CD4-positive, CD25-positive, alpha-beta regulatory T cell (primary cell): ENCODE data around the gene CEMIP. TPM values are rescaled to one million over a fixed set of nuclear protein-coding genes. Genes with fewer than 3 reads are reported as not detected.

Source experiments
- ATAC-seq, 2 donors: fragments of 150-1000 bp; cut with Tn5 transposase; one replicate each; pipeline ENCODE4 v1.10.0; 2021; ENCODE audit warnings: low read depth in 2 of 2, moderate number of reproducible peaks in 2 of 2, moderate library complexity in 1 of 2
- DNase-seq, 3 donors: peaks; one replicate each; pipeline versions ENCODE4 v3.0.0 to v3.0.0-alpha.2; 2012 to 2022; ENCODE audit warnings: mixed read lengths in 1 of 3
- H3K27ac ChIP-seq: one replicate; pipeline ENCODE4 v1.7.0; 2013; ENCODE audit warnings: mild to moderate bottlenecking, low read length; ENCODE audit not compliant: insufficient read depth, poor library complexity, severe bottlenecking
- H3K27me3 ChIP-seq: one replicate; pipeline ENCODE4 v1.7.0; 2013; ENCODE audit warnings: low read length; ENCODE audit not compliant: control insufficient read depth, insufficient read depth
- H3K36me3 ChIP-seq: one replicate; pipeline ENCODE4 v1.7.0; 2013; ENCODE audit warnings: mild to moderate bottlenecking, low read length, moderate library complexity; ENCODE audit not compliant: control insufficient read depth, insufficient read depth
- H3K4me1 ChIP-seq: 2 replicates; pipeline ENCODE4 v1.7.0; 2013; ENCODE audit warnings: mild to moderate bottlenecking, low read length; ENCODE audit not compliant: insufficient read depth, control insufficient read depth, poor library complexity, severe bottlenecking
- H3K4me3 ChIP-seq: one replicate; pipeline ENCODE4 v1.7.0; 2013; ENCODE audit warnings: low read depth, mild to moderate bottlenecking, low read length, moderate library complexity
- H3K9me3 ChIP-seq, 2 experiments: 1 replicate in 1 of 2; 2 replicates in 1 of 2; pipeline ENCODE4 v1.7.0; 2013; ENCODE audit warnings: low read length in 2 of 2, mild to moderate bottlenecking in 1 of 2, moderate library complexity in 1 of 2; ENCODE audit not compliant: control insufficient read depth in 2 of 2
- H3K27ac Mint-ChIP-seq, 3 donors: one replicate each; pipeline ENCODE4 v1.8.0; 2020 to 2022; ENCODE audit warnings: mild to moderate bottlenecking in 3 of 3, mixed read lengths in 3 of 3, moderate library complexity in 2 of 3
- H3K27me3 Mint-ChIP-seq: one replicate; pipeline ENCODE4 v1.8.0; 2022; ENCODE audit warnings: mild to moderate bottlenecking, mixed read lengths
- H3K36me3 Mint-ChIP-seq: one replicate; pipeline ENCODE4 v1.8.0; 2020; ENCODE audit warnings: mixed read lengths
- H3K4me1 Mint-ChIP-seq, 4 donors: one replicate each; pipeline ENCODE4 v1.8.0; 2020 to 2022; ENCODE audit warnings: mixed read lengths in 4 of 4, mild to moderate bottlenecking in 1 of 4
- H3K4me3 Mint-ChIP-seq, 4 donors: one replicate each; pipeline ENCODE4 v1.8.0; 2020 to 2022; ENCODE audit warnings: mild to moderate bottlenecking in 4 of 4, mixed read lengths in 4 of 4, moderate library complexity in 3 of 4
- H3K9me3 Mint-ChIP-seq, 7 donors: one replicate each; pipeline ENCODE4 v1.8.0; 2020 to 2022; ENCODE audit warnings: mixed read lengths in 7 of 7, mild to moderate bottlenecking in 3 of 7, moderate library complexity in 2 of 7
- polyA plus RNA-seq, 4 donors: library from polyadenylated mRNA; unstranded; fragments of 300-500 nt; fragmentation: Illumina TruSeq; gene quantifications; one replicate each; pipeline ENCODE4 v1.2.3, GENCODE V29; 2021
- total RNA-seq: library from RNA; stranded (reverse); gene quantifications from one replicate; pipeline ENCODE4 v1.2.3, GENCODE V29; 2022

Gene CEMIP
- total and polyA plus RNA-seq, 5 donors from 2014 or later: 0.10 to 0.44 TPM; not detected in 3

DNA sequence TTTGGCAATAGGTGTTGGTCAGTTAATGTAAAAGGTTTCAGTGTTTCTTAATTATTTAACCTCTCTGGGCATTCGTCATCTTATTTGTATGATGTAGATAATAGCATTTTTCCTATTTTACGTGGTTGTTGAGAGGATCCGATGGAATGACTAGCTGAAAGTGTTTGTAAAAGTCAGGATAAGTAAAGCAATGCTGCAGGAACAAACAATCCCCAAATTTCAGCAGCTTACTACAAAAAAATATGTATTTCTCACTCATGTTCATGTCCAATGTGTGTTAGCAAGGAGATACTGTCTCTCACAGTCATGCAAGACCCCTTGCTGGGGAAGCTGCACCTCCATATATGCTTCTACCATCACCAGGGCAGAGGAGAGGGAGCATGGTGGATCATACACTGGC is 38.7 kb downstream of the CEMIP start:
- H3K4me1 ChIP-seq: no peaks in the 10 kb centered on the region
- no peaks in the 10 kb centered on the region for H3K36me3 ChIP-seq
- H3K27me3 ChIP-seq: no peaks in the 10 kb centered on the region
- H3K27ac Mint-ChIP-seq: no peak overlapping the region
- no peaks in the 10 kb centered on the region for H3K36me3 Mint-ChIP-seq
- no peak overlapping the region for H3K4me3 ChIP-seq
- no peaks in the 10 kb centered on the region for H3K4me1 Mint-ChIP-seq
- no peak overlapping the region for H3K27ac ChIP-seq
- no peak overlapping the region for H3K4me3 Mint-ChIP-seq
- peaks cover 35% of the 10 kb centered on the region for H3K27me3 Mint-ChIP-seq
- DNase-seq: no peak
- H3K9me3 Mint-ChIP-seq: peaks cover 0 to 2% (median 0%) of the 10 kb centered on the region in 7 donors
- no peak for ATAC-seq
- no peaks in the 10 kb centered on the region for H3K9me3 ChIP-seq

DNA sequence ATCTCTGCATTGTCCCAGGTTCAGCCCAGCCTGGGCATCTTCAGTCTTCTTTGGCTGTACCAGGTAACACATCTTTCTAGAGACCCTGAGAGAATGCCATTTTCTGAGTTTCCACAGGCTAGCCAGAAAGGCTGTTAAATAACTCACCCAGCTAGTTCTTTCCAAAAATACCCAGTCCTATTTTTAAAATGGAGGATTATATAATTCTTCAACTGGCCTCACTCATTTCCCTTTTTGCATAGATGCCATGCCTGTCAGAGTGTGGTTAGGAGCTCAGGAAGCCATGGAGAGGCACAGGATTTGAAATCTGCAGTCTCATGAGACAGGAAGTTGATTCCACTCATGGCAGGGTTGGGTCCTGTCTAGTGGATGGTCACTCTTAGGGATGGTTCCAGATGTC is 39.8 kb downstream of the CEMIP start:
- Histone ChIP-seq H3K27me3 (no peaks in the 10 kb centered on the region), H3K4me3 (no peak overlapping the region), H3K36me3 (no peaks in the 10 kb centered on the region), H3K9me3 (no peaks in the 10 kb centered on the region), H3K4me1 (no peaks in the 10 kb centered on the region), H3K27ac (no peak overlapping the region)
- H3K9me3 Mint-ChIP-seq: peaks cover 0 to 2% (median 0%) of the 10 kb centered on the region in 7 donors
- H3K4me1 Mint-ChIP-seq: no peaks in the 10 kb centered on the region
- H3K27ac Mint-ChIP-seq: no peak overlapping the region
- ATAC-seq: no peak
- DNase-seq: no peak
- H3K36me3 Mint-ChIP-seq: no peaks in the 10 kb centered on the region
- peaks cover 35% of the 10 kb centered on the region for H3K27me3 Mint-ChIP-seq
- no peak overlapping the region for H3K4me3 Mint-ChIP-seq

DNA sequence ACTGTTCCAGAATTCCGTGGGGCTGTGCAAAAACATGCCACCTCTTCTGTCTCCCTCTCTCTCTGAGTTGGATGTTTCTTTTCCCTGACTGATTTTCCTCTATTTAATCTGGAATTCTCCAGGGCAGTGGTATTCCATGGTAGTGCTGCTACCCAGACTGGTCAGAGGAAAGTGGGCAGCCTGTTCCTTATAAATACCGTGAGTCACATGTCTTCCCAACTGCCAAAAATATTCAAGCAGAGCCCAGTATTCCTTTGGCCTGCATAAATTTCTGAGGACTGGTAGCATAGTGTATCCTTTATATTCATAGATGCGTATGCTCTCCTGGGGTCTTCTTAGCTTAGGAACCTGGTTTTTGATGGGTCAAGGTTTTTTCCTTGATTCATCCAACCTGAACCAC is 40.9 kb downstream of the CEMIP start:
- H3K9me3 ChIP-seq: no peaks in the 10 kb centered on the region
- peaks cover 2% of the 10 kb centered on the region for H3K27me3 ChIP-seq
- no peak for DNase-seq
- H3K27me3 Mint-ChIP-seq: peaks cover 30% of the 10 kb centered on the region
- no peak overlapping the region for H3K27ac Mint-ChIP-seq
- H3K27ac ChIP-seq: no peak overlapping the region
- no peak overlapping the region for H3K4me3 ChIP-seq
- H3K36me3 Mint-ChIP-seq: no peaks in the 10 kb centered on the region
- H3K36me3 ChIP-seq: no peaks in the 10 kb centered on the region
- no peak overlapping the region for H3K4me3 Mint-ChIP-seq
- H3K4me1 Mint-ChIP-seq: no peaks in the 10 kb centered on the region
- H3K9me3 Mint-ChIP-seq: peaks cover 0 to 2% (median 0%) of the 10 kb centered on the region in 7 donors
- H3K4me1 ChIP-seq: no peaks in the 10 kb centered on the region
- no peak for ATAC-seq

DNA sequence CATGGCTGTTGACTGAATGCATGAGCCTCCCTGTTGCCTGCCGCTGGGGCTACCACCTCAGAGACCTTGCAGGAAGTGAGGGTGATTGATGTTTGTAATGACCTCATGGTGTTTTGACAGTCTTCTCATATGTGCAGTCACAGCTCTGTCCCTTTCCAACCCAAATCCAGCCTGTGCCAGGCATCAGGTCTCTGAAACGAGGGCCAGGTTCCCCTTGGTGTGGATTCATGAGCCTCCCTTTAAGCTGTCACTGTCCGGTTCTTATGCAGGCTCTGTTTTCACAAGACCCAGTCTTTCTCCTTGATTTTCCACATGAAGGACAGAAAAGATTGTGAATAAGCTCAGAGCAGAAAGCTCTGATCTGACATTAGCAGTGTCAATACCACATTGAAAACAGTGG is 43.1 kb downstream of the CEMIP start:
- peaks cover 0 to 2% (median 0%) of the 10 kb centered on the region in 7 donors for H3K9me3 Mint-ChIP-seq
- no peak for DNase-seq
- no peaks in the 10 kb centered on the region for H3K9me3 ChIP-seq
- H3K4me3 ChIP-seq: no peak overlapping the region
- no peaks in the 10 kb centered on the region for H3K36me3 ChIP-seq
- peaks cover 2% of the 10 kb centered on the region for H3K27me3 ChIP-seq
- no peaks in the 10 kb centered on the region for H3K36me3 Mint-ChIP-seq
- no peak overlapping the region for H3K27ac ChIP-seq
- H3K4me3 Mint-ChIP-seq: no peak overlapping the region
- peaks cover 19% of the 10 kb centered on the region for H3K27me3 Mint-ChIP-seq
- no peaks in the 10 kb centered on the region for H3K4me1 Mint-ChIP-seq
- H3K27ac Mint-ChIP-seq: no peak overlapping the region
- no peak for ATAC-seq
- no peaks in the 10 kb centered on the region for H3K4me1 ChIP-seq

DNA sequence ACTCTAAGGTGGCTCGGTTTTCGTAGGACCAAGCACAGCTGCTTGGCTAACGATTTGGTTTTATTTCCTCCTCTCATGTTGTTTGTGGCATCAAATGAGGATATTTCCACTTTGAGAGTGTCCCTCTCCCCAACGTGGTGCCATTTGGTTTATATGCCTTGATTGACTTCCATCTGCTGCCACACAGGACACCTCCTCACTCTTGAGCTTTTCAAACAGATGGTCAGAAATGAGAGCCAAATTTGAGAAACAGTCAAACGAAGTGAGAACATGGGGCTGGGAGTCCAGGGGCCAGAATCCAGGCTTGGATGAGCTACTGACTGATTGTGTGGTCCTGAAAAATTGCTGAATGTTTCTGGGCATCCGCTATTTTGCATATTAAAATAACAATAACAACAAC is 43.5 kb downstream of the CEMIP start:
- no peaks in the 10 kb centered on the region for H3K36me3 Mint-ChIP-seq
- Histone ChIP-seq H3K9me3 (no peaks in the 10 kb centered on the region), H3K4me1 (no peaks in the 10 kb centered on the region), H3K4me3 (no peak overlapping the region), H3K27me3 (peaks cover 2% of the 10 kb centered on the region), H3K36me3 (no peaks in the 10 kb centered on the region), H3K27ac (no peak overlapping the region)
- H3K4me1 Mint-ChIP-seq: no peaks in the 10 kb centered on the region
- peaks cover 18% of the 10 kb centered on the region for H3K27me3 Mint-ChIP-seq
- no peaks in the 10 kb centered on the region for H3K9me3 Mint-ChIP-seq
- no peak overlapping the region for H3K4me3 Mint-ChIP-seq
- no peak overlapping the region for H3K27ac Mint-ChIP-seq
- ATAC-seq (no peak), DNase-seq (no peak)

DNA sequence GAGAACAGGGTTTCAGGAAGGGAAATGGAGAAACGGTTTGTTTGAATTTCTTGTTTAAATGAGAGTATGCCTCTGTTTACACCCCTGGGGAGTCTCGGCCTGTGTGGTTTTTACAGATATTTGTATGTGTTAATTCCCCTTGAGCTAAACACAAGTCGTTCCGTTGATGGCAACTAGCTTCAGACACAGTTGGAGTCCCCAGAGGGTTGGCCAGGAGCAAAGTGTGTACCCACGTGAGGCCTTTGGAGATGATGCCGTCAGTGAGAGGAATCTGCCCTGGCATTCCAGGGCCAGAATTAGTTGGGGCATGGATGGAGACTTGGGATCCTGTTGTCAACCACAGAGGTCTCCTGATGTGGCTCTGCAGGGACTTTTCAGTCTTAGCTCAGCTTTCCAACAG is 44.0 kb downstream of the CEMIP start:
- Histone ChIP-seq H3K27me3 (peaks cover 2% of the 10 kb centered on the region), H3K4me3 (no peak overlapping the region), H3K9me3 (no peaks in the 10 kb centered on the region), H3K4me1 (no peaks in the 10 kb centered on the region), H3K36me3 (no peaks in the 10 kb centered on the region), H3K27ac (no peak overlapping the region)
- Mint-ChIP-seq H3K36me3 (no peaks in the 10 kb centered on the region), H3K27ac (no peak overlapping the region), H3K4me3 (no peak overlapping the region), H3K4me1 (no peaks in the 10 kb centered on the region), H3K27me3 (peaks cover 14% of the 10 kb centered on the region), H3K9me3 (no peaks in the 10 kb centered on the region)
- ATAC-seq (no peak), DNase-seq (no peak)

DNA sequence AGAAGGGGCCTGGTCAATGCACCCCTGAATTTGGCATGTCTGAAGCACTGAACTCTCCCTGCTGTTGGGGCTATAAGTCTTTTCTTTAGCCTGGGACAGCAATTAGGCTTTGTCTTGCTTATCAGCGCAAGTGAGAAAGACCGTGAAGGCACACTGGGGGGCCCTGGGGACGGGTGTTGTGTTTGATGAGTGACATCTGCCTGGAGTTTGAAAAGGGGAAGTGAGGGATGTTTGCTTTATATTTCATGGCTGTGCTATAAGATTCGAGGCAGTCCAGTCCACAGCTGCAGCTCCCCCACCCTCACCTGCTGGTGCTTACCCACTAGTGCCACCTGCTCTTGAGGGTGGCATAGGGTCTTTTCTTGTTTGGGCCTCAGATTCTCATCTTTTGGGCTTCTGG is 44.8 kb downstream of the CEMIP start:
- peaks cover 13% of the 10 kb centered on the region for H3K27me3 Mint-ChIP-seq

DNA sequence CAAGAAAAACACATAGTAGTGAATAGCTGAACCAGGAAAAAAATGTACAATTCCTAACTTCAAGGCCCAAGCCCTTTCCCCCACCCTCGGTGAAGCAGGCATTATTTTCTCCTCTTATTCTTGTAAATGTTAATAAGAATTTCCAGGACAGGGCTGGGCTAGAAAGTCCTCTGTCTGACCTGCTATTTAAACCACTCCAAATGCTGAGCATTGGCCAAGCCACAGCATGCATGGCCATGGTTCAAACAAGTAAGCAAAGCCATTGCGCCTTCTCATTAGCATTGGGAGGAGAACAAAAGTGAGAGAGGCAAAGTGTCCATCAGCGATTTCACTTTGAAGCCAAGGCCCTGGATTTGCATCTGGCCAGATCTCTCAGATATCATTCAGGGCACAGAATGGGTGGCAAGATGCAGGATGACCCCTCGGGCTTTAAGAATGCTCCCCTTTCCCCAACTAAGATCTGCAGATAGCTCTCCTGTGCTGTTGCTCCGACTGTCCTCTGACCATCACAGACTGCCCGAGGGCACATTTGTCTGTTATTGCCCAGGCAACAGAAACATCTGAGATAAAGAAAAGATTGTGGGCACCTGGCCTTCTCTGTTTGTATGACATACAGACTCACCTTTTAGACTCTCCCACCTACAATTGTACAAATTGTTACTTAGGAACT is 46.3 kb downstream of the CEMIP start:
- Mint-ChIP-seq H3K27me3 (peaks cover 13% of the 10 kb centered on the region), H3K4me1 (no peaks in the 10 kb centered on the region), H3K9me3 (no peaks in the 10 kb centered on the region), H3K27ac (no peak overlapping the region), H3K36me3 (no peaks in the 10 kb centered on the region), H3K4me3 (no peak overlapping the region)
- no peak overlapping the region for H3K27ac ChIP-seq
- no peaks in the 10 kb centered on the region for H3K4me1 ChIP-seq
- H3K36me3 ChIP-seq: no peaks in the 10 kb centered on the region
- H3K27me3 ChIP-seq: peaks cover 2% of the 10 kb centered on the region
- H3K4me3 ChIP-seq: no peak overlapping the region
- no peak for ATAC-seq
- no peak for DNase-seq
- H3K9me3 ChIP-seq: no peaks in the 10 kb centered on the region

More for the DNA sequence above, 44.8 kb downstream of the CEMIP start:
- no peaks in the 10 kb centered on the region for H3K36me3 ChIP-seq
- H3K4me1 ChIP-seq: no peaks in the 10 kb centered on the region
- ATAC-seq (no peak), DNase-seq (no peak)
- Mint-ChIP-seq H3K9me3 (no peaks in the 10 kb centered on the region), H3K4me3 (no peak overlapping the region), H3K4me1 (no peaks in the 10 kb centered on the region), H3K36me3 (no peaks in the 10 kb centered on the region), H3K27ac (no peak overlapping the region)
- H3K27me3 ChIP-seq: peaks cover 2% of the 10 kb centered on the region
- H3K9me3 ChIP-seq: no peaks in the 10 kb centered on the region
- no peak overlapping the region for H3K27ac ChIP-seq
- no peak overlapping the region for H3K4me3 ChIP-seq
